Measurements from ENCODE around the gene CRELD1.

DNA sequence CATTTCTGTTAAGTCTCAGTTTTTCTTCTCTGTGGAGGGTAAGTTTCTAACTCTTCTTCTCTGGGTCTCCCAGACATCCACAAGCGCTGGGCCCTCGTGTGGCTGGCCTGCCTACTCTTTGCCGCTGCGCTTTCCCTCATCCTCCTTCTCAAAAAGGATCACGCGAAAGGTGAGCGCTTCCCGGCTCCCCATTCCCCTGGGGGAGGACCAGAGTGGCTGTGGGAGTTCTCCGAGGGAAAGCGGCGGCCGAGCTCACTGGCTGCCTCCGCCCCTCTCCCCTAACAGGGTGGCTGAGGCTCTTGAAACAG lies 1.1 kb upstream of the CRELD1 start:
- TF ChIP-seq POLR2A (IDR thresholded peaks at IDR 0.05; ENCODE audit: low read depth, low read length) (no peak), POLR2AphosphoS5 (IDR thresholded peaks at IDR 0.05; ENCODE audit: low read depth, low read length) (no peak), TAF1 (IDR thresholded peaks at IDR 0.05; ENCODE audit: low read depth, low read length) (peak; percentile 26; the same call in 1 of the 2 replicates), POU2F2 (IDR thresholded peaks at IDR 0.05; ENCODE audit: low read depth, low read length) (no peak), SPI1 (IDR thresholded peaks at IDR 0.05; ENCODE audit: low read depth, low read length) (no peak), PAX5 (IDR thresholded peaks at IDR 0.05; ENCODE audit: insufficient read depth, low read length, severe bottlenecking) (no peak)
